Measurements from ENCODE around the gene HOXC5. TPM values are rescaled to one million over a fixed set of nuclear protein-coding genes. Genes with fewer than 3 reads are reported as not detected.
"Not testable (repeated sequence)": the region's sequence is repeated elsewhere in the genome, so short reads cannot be mapped to it uniquely, and the experiment has no call there.

The HOXC5 gene
- total RNA-seq, 1 donor from 2014 or later = not detected

- no peak for DNase-seq
These were observed 42.6 kb downstream of the HOXC5 start for GRCh38 chr12:54075409-54075808.

GRCh38 chr12:54075974-54076373, 43.1 kb downstream of the HOXC5 start:
- no peak for DNase-seq

- not testable (repeated sequence) for DNase-seq
These were observed 45.0 kb downstream of the HOXC5 start for GRCh38 chr12:54077843-54078242.

- DNase-seq = not testable (repeated sequence)
These were observed 46.3 kb downstream of the HOXC5 start for GRCh38 chr12:54079115-54079514.

- DNase-seq = not testable (repeated sequence)
These were observed 47.4 kb downstream of the HOXC5 start for GRCh38 chr12:54080008-54080924.

- not testable (repeated sequence) for DNase-seq
These were observed 48.2 kb downstream of the HOXC5 start for GRCh38 chr12:54081053-54081514.

GRCh38 chr12:54081581-54082396, 48.9 kb downstream of the HOXC5 start:
- not testable (repeated sequence) for DNase-seq

GRCh38 chr12:54082397-54082892, 49.6 kb downstream of the HOXC5 start:
- no peak for DNase-seq

Other genes with a start within 250 kb of the HOXC5 start
- not detected in 2 replicates for gene HOXC13, start 94.2 kb upstream of the HOXC5 start, total RNA-seq
- gene HOXC12, start 78.1 kb upstream of the HOXC5 start, total RNA-seq = not detected in 2 replicates
- gene HOXC11, start 59.9 kb upstream of the HOXC5 start, total RNA-seq = not detected in 2 replicates
- gene HOTAIR, start 58.1 kb upstream of the HOXC5 start, total RNA-seq = not detected in 2 replicates
- gene HOXC10, start 47.9 kb upstream of the HOXC5 start, total RNA-seq = 0.28 and 0.85 TPM in 2 replicates
- 0.28 and 0.68 TPM in 2 replicates for gene HOXC9, start 32.9 kb upstream of the HOXC5 start, total RNA-seq
- gene HOXC8, start 24.1 kb upstream of the HOXC5 start, total RNA-seq = not detected in 2 replicates
- under 0.01 and 0.05 TPM in 2 replicates for gene HOXC6, start 4.6 kb upstream of the HOXC5 start, total RNA-seq
- not detected in 2 replicates for gene HOXC4, start 20.8 kb downstream of the HOXC5 start, total RNA-seq
- 14.3 and 18.2 TPM in 2 replicates for gene SMUG1, start 155.9 kb downstream of the HOXC5 start, total RNA-seq
- 27.6 and 81.6 TPM in 2 replicates for gene CBX5, start 247.1 kb downstream of the HOXC5 start, total RNA-seq
- gene HNRNPA1, start 247.7 kb downstream of the HOXC5 start, total RNA-seq = 415 and 513 TPM in 2 replicates

Data from dermis blood vessel endothelial cell (primary cell).